Measurements from ENCODE around the gene TRIM59. TPM values are rescaled to one million over a fixed set of nuclear protein-coding genes. Genes with fewer than 3 reads are reported as not detected.

Gene TRIM59
- total RNA-seq, 1 donor from 2014 or later, result 28.1 TPM

- TF ChIP-seq, protein P1, sequence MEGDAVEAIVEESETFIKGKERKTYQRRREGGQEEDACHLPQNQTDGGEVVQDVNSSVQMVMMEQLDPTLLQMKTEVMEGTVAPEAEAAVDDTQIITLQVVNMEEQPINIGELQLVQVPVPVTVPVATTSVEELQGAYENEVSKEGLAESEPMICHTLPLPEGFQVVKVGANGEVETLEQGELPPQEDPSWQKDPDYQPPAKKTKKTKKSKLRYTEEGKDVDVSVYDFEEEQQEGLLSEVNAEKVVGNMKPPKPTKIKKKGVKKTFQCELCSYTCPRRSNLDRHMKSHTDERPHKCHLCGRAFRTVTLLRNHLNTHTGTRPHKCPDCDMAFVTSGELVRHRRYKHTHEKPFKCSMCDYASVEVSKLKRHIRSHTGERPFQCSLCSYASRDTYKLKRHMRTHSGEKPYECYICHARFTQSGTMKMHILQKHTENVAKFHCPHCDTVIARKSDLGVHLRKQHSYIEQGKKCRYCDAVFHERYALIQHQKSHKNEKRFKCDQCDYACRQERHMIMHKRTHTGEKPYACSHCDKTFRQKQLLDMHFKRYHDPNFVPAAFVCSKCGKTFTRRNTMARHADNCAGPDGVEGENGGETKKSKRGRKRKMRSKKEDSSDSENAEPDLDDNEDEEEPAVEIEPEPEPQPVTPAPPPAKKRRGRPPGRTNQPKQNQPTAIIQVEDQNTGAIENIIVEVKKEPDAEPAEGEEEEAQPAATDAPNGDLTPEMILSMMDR (conservative IDR thresholded peaks at IDR 0.05), result no peak
- H3K4me3 Mint-ChIP-seq, result no peak overlapping the region
- no peaks in the 10 kb centered on the region for H3K9me3 Mint-ChIP-seq
- peaks cover 11% of the 10 kb centered on the region for H3K27me3 Mint-ChIP-seq
- peaks cover 5% of the 10 kb centered on the region for H3K36me3 Mint-ChIP-seq
- no peak overlapping the region for H3K27ac Mint-ChIP-seq
- H3K4me1 Mint-ChIP-seq (ENCODE audit: unreplicated experiment), result no peaks in the 10 kb centered on the region
- no peak for DNase-seq (ENCODE audit: extremely low spot score, unreplicated experiment)
Observed at GRCh38 chr3:160470181-160470580, 20.6 kb upstream of the TRIM59 start.

DNA sequence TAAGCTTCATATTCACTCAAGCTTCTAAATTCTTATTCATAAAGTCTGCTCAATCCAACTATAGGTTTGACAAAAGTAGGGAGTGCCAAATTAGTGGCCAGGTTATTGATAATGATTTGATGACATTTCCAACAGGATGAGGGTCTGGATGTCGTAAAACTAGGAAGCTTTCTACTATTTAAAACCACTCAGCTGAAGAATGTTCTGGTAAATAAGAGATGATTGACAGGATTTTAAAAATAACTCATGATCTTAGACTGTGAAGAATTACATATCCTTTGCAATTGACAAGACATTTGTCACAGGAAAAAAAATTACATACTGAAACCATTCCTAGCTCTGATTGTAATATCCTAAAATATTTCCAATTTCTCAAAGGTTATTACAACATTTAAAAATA, 15.4 kb upstream of the TRIM59 start:
- H3K27ac Mint-ChIP-seq, result no peak overlapping the region

DNA sequence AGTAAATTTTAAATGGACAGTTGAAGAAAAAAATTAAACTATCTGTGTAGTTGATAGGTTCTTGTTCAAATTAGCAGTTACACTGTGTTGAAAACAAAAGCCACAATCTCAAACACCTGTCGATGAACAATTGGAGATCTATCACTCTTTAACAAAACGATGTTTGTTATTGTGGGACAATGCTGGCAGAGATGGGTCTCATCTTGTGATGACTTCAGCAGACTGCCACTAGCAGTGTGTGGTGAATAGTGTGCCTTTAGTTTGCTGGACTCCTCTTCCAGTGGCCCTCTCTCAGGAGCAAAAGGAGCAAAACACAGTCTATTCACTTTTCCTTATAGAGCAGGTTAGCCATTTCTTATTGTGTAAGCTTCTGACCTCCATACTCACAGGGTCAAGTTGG, 14.7 kb upstream of the TRIM59 start:
- no peak for DNase-seq (ENCODE audit: extremely low spot score, unreplicated experiment)
- H3K4me3 Mint-ChIP-seq, result no peak overlapping the region
- TF ChIP-seq, protein P1 (conservative IDR thresholded peaks at IDR 0.05), result no peak
- peaks cover 4% of the 10 kb centered on the region for H3K36me3 Mint-ChIP-seq
- H3K4me1 Mint-ChIP-seq (ENCODE audit: unreplicated experiment), result no peaks in the 10 kb centered on the region
- H3K9me3 Mint-ChIP-seq, result peaks cover 5% of the 10 kb centered on the region
- peaks cover 7% of the 10 kb centered on the region for H3K27me3 Mint-ChIP-seq
- H3K27ac Mint-ChIP-seq, result no peak overlapping the region

More for the DNA sequence above, 15.4 kb upstream of the TRIM59 start:
- TF ChIP-seq, protein P1 (conservative IDR thresholded peaks at IDR 0.05), result no peak
- Mint-ChIP-seq H3K4me1 (ENCODE audit: unreplicated experiment) (no peaks in the 10 kb centered on the region), H3K36me3 (peaks cover 9% of the 10 kb centered on the region), H3K4me3 (no peak overlapping the region), H3K9me3 (peaks cover 5% of the 10 kb centered on the region), H3K27me3 (peaks cover 10% of the 10 kb centered on the region)
- no peak for DNase-seq (ENCODE audit: extremely low spot score, unreplicated experiment)

DNA sequence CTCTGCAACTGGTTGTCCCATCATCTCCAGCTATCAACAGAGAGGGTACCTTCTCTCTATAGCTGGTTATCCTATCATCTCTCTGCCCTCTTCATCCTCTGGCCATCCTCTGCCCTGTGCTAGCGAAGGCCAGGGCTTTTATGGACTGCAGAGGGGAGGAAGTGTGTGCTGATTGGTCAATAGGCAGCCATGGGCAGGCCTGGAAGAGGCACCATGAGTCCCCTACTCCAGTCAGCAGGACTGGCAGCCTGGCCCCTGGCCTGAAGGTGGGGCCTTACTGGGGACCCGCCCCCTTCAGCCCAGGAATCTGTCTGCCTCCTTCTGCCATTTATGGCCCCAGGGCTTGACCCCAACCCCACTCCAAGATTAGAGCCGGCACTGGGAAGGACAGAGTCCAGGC, 10.4 kb upstream of the TRIM59 start:
- no peak overlapping the region for H3K4me3 Mint-ChIP-seq
- H3K9me3 Mint-ChIP-seq, result peaks cover 5% of the 10 kb centered on the region
- H3K27ac Mint-ChIP-seq, result no peak overlapping the region
- peaks cover 13% of the 10 kb centered on the region for H3K27me3 Mint-ChIP-seq
- no peaks in the 10 kb centered on the region for H3K4me1 Mint-ChIP-seq (ENCODE audit: unreplicated experiment)
- H3K36me3 Mint-ChIP-seq, result peaks cover 4% of the 10 kb centered on the region
- TF ChIP-seq, protein P1 (conservative IDR thresholded peaks at IDR 0.05), result no peak
- DNase-seq (ENCODE audit: extremely low spot score, unreplicated experiment), result no peak

DNA sequence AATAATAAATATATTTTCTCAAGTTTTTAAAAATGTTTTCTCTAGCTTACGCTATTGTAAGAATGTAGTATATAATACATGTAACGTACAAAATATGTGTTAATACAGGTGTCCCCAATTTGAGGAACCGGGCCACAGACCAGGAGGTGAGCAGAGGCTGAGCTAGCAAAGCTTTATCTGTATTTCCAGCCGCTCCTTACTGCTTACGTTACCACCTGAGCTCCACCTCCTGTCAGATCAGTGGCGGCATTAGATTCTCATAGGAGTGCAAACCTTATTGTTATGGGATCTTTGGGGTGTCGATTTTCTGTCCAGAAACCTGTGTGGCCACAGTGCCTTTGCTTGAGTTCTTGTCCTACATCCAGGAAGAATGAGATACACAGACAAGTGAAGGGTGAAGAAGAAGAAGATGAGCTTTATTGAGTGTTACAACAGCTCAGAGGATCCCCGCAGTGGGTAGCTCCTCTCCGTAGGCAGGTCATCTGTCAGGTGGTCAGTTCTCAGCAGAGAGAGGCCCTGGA, 9.9 kb upstream of the TRIM59 start:
- no peak overlapping the region for H3K27ac Mint-ChIP-seq
- peaks cover 13% of the 10 kb centered on the region for H3K27me3 Mint-ChIP-seq
- TF ChIP-seq, protein P1 (conservative IDR thresholded peaks at IDR 0.05), result no peak
- peaks cover 5% of the 10 kb centered on the region for H3K9me3 Mint-ChIP-seq
- DNase-seq (ENCODE audit: extremely low spot score, unreplicated experiment), result no peak
- H3K4me1 Mint-ChIP-seq (ENCODE audit: unreplicated experiment), result no peaks in the 10 kb centered on the region
- H3K4me3 Mint-ChIP-seq, result no peak overlapping the region
- peaks cover 4% of the 10 kb centered on the region for H3K36me3 Mint-ChIP-seq

DNA sequence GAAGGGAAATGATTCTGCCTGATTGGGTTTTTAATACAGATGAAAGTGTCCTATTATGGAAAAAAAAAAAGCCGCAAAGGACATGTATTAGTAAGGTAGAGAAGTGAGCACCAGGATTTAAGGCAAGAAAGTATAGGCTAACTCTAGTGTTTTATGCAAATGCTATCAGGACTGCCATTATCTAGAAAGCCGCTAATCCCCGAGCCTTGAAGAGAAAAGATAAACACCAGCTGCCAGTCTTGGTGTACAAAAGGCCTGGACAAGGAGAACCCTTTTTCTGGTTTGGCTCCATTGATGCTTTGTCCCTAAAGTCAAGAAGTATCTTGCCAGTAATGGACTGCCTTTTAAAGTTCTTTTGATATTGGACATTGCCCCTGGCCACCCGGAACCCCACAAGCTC, 8.6 kb upstream of the TRIM59 start:
- H3K9me3 Mint-ChIP-seq, result peaks cover 5% of the 10 kb centered on the region
- H3K36me3 Mint-ChIP-seq, result peaks cover 4% of the 10 kb centered on the region
- H3K4me3 Mint-ChIP-seq, result no peak overlapping the region
- H3K4me1 Mint-ChIP-seq (ENCODE audit: unreplicated experiment), result no peaks in the 10 kb centered on the region
- TF ChIP-seq, protein P1 (conservative IDR thresholded peaks at IDR 0.05), result no peak
- no peak for DNase-seq (ENCODE audit: extremely low spot score, unreplicated experiment)
- H3K27me3 Mint-ChIP-seq, result peaks cover 13% of the 10 kb centered on the region
- H3K27ac Mint-ChIP-seq, result no peak overlapping the region
